GM21526 (cell line): ENCODE data around the gene F3.
A peak's percentile ranks its signal among the peaks of the same experiment; 100 is the strongest.
"Not testable (repeated sequence)": the region's sequence is repeated elsewhere in the genome, so short reads cannot be mapped to it uniquely, and the experiment has no call there.

Source experiments
- ATAC-seq: cut with Tn5 transposase; IDR thresholded peaks from one replicate; pipeline ENCODE4 v1.9.1; 2021; ENCODE audit warnings: moderate library complexity; ENCODE audit not compliant: unreplicated experiment, low FRiP score

Gene F3

DNA sequence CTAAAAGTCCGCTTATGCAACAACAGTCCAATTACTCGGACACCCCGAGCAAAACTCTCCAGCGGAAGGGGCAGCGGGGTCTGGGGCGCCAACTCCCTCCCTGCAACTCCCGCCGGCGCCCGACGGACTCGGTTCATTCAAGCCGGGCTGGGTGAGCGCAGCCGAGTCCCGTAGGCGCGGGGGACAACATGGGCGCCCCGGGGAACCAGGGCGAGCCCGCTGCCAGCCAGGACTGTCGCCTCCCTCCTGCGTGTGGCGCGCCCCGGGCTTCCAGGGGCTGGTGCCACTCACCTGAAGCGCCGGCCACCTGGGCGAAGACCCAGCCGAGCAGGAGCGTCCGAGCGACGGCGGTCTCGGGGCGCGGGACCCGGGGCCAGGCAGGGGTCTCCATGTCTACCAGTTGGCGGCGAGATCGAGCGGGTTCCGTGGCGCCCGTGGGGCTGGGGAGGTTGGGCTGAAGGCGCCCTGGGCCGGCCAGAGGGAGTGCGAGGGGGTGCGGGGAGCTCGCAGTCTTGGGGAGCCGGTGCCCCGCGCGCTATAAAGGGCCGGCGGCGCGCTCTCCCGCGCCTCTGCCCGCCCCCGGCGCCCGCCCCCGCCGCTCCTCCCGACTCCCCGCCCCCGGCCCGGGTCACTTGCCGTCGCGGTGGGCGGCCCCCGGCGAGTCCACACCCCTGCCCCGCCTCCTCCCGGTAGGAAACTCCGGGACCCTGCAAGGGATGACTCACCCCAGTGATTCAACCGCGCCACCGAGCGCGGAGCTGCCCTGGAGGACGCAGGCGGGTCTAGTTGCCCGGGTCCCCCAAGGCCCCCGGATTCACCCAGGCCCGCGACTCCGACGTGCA, at the start of gene F3:
F3 (minus strand) TSS at position 514 of the 842 bp plus-strand sequence; CDS start at position 391, 123 bp downstream.
- ATAC-seq: peak; percentile 73

- ATAC-seq: no peak
Measured at GRCh38 chr1:94590203-94591137, 48.9 kb upstream of the F3 start.

- ATAC-seq: no peak
Measured at GRCh38 chr1:94589728-94590127, 48.2 kb upstream of the F3 start.

GRCh38 chr1:94582565-94582964, 41.0 kb upstream of the F3 start:
- no peak for ATAC-seq

DNA sequence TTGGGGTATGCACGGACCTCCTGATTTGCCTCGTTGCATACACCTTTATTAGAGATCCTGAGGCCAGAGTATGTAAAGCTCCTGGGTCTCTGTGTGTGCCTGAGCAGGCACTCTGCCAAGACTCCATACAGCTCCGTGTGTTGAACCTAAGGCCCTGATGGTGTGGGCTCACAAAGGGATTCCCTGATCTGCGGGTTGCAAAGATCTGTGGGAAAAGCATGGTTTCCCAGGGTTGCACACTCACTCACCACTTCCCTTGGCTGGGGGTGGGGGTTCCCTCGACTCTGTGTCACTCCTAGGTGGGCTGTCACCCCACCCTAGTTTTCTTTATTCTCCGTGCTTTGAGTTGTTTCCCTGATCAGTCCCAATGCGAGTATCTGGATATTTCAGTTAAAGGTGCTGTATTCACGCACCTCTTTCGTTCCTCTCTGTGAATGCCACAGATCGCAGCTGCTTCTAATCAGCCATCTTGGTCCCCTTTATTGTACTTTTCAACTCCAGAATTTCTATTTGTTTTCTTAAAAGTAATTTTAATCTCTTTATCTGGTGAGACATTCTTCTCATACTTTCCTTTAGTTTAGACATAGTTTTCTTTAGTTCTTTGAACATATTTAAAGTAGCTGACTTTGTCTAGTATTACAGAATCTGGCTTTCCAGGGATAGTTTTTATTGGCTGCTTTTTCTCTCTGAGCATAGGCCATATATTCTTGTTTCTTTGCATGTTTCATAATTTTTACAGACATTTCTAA, 39.0 kb upstream of the F3 start:
- ATAC-seq: no peak

GRCh38 chr1:94579876-94580294, 38.3 kb upstream of the F3 start:
- no peak for ATAC-seq

GRCh38 chr1:94578856-94579255, 37.3 kb upstream of the F3 start:
- ATAC-seq: no peak

GRCh38 chr1:94573917-94574316, 32.4 kb upstream of the F3 start:
- not testable (repeated sequence) for ATAC-seq

DNA sequence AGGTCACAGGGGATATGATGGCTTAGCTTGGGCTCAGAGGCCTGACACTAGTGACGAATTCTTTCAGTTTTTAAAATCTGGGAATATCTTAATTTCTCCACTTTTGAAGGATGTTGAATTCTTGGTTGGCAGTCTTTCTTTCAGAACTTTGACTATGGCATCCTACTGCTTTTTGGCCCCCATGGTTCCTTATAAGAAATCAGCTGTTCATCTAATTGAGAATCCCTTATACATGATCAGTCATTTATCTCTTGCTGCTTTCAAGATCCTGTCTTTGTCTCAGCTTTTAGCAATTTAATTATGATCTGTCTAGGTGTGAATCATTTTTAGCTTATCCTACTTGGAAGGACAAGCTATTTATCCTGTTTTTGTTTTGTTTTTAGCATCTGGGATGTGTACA, 31.2 kb upstream of the F3 start:
- no peak for ATAC-seq

GRCh38 chr1:94570965-94571364, 29.4 kb upstream of the F3 start:
- ATAC-seq: not testable (repeated sequence)

DNA sequence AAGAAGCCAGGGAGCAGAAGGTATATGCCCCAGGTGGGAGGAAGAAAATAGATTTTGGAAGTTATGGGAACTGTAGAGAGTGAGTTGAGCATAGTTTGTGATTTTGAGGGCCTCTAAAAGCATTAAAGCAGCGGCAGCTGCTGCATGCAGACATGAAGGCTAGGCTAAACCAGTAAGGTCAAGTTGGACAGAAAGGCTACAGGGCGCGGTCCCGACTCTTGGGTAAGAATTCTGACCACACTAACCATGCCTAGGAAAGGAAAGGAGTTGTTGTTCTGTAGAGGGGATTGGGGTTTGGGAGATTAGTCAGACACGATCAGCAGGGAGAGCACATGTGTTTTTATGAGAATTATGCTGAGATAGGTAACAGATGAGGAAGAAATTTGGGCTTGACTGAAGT, 27.2 kb upstream of the F3 start:
- ATAC-seq: not testable (repeated sequence)

GRCh38 chr1:94567975-94568607, 26.5 kb upstream of the F3 start:
- not testable (repeated sequence) for ATAC-seq

GRCh38 chr1:94566436-94566835, 24.9 kb upstream of the F3 start:
- ATAC-seq: not testable (repeated sequence)

- no peak for ATAC-seq
Measured at GRCh38 chr1:94565901-94566300, 24.3 kb upstream of the F3 start.

DNA sequence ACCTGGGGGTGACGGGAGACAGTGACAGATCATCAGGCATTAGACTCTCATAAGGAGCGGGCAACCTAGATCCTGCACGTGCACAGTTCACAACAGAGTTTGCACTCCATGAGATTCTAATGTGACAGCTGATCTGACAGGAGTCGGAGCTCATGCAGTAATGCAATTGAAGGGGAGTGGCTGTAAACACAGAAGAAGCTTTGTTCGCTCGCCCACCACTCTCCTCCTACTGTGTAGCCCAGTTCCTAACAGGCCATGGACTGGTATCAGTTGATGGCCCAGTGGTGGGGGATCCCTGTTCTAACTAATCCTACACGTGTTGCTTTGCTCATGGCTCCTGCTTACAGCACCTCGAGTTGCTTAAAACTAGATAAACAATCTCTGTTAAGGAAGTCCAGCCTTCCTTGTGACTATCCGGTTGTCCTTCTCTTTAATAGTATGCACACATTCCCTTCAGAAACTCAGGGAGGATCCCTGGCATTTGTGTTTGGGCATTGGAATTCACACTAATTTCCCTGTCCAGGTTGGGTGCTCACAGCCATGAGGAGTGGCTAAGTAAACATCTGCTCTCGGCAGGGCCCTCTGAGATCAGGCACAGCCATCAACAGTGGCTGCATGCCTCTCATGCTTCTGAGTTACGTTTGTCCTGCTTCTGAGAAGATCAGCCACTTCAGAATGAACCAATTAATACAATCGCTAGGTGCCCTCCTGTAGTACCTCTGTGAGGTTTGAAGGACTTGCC, 21.1 kb upstream of the F3 start:
- no peak for ATAC-seq

DNA sequence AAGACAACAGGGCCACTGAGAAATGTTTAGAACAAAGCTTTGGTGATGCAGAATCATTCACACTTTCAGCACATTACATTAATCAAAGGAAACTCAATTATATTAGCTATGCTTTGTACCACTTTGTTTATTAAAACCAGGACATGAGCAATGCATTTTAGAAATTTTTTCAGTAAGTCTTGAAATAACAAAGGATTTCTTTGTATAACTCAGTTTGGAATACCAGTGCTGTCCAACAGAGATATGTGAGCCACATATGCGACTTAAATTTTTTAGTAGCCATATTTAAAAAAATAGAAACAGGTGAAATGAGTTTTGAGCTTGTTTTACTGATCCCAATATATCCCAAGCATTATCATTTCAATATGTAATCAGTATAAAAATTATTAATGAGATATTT, 18.8 kb upstream of the F3 start:
- no peak for ATAC-seq

DNA sequence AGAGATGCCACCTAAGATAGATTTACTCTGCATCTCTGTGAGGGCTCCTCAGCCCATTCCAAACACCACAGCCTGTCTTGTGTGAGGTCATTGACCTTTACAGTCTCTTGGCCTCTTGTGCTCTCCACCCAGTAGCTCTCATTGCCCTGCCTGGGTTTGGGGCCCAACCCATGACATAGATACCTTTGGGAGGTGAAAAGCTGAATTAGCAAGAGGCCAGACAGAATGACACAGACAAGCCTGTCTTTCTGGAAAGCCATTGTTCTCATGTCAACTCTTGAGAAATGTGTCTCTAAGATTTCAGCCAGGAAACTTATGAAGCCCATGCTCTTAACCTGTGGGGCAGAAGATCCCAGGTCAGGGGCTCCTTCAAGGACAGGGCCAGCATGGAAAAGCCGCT, 18.4 kb upstream of the F3 start:
- ATAC-seq: no peak

DNA sequence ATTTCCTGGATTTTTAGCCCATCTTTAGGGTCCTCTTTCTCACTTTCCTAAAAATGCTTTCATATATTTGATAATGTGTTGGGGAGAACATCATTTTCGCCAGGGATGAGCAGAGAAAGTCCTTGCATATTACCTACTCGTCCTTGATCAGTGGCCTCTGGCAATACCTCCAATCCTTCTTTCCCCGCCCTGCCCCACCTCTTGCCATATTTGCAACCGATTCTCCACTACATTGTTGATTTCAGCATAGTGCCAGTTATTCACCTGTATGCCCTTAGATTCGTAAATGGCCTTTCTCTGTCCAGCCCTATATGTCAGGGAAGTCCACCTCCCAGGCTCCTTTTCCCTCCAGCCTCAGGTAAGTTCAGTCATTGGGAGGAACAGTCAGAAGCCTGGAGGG, 13.5 kb upstream of the F3 start:
- ATAC-seq: no peak

DNA sequence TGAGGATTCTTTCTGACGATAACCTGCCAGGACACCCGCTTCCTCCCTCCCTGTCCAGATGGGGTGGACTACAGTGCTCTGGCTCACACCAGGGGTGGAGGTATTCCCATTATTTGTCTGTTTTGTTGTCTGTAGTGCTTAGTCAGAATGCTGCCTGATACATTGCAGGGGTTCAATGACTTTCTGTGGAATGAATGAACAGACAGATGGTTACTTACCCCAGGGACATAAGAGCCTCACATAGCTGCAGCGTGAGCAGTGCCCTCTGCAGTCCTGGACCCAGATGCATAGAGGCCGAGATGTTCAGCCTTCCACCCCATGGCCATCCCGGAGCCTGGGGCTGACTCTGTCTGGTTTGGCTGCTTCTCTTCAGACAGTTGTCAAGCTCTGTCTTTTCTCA, 13.0 kb upstream of the F3 start:
- ATAC-seq: no peak

DNA sequence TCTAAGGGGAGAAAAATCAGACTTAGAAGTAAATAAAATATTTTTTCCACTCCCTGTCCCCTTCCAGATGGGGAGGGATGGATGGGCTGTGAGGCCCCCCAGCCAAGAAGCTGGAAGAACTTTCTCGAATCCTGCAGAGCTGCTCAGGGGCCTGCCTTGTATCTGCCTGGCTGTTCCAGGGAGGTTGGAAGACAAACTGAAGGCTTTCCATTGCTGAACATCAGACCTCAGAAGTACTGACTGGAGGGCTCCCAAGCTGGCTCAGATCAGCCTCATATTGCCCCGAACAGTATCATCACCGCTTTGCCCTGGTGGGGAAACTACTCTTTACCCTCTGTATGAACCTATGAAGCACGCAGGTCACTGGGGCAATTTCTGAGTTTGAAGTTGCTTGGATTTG, 12.4 kb upstream of the F3 start:
- ATAC-seq: no peak
